Loucy (cell line): ENCODE results near the gene ZNF786.

Experiments used
- H2AFZ ChIP-seq: fragments of 200-600 bp; sonication (generic); 2 replicates; pipeline ENCODE4 v1.6.0; 2016; ENCODE audit warnings: antibody characterized with exemption, mild to moderate bottlenecking, low read length, moderate library complexity
- H3F3A ChIP-seq: fragments of 200-600 bp; 2 replicates; pipeline ENCODE4 v1.6.0; 2016; ENCODE audit warnings: antibody characterized with exemption, low read depth, mild to moderate bottlenecking
- H3K27me3 ChIP-seq: fragments of 200-600 bp; sonication (generic); 2 replicates; pipeline ENCODE4 v1.6.1; 2014; ENCODE audit warnings: low read length, mild to moderate bottlenecking; ENCODE audit not compliant: insufficient read depth, poor library complexity, severe bottlenecking
- H3K36me3 ChIP-seq: fragments of 200-600 bp; sonication (generic); 2 replicates; pipeline ENCODE4 v1.6.1; 2016; ENCODE audit warnings: low read length; ENCODE audit not compliant: insufficient read depth
- H3K4me1 ChIP-seq: fragments of 200-600 bp; sonication (generic); 2 replicates; pipeline ENCODE4 v1.5.1; 2014; ENCODE audit warnings: low read length, mild to moderate bottlenecking; ENCODE audit not compliant: insufficient read depth, poor library complexity, severe bottlenecking
- H3K4me2 ChIP-seq: fragments of 200-600 bp; sonication (generic); 2 replicates; pipeline ENCODE4 v1.6.0; 2014; ENCODE audit warnings: antibody characterized with exemption, low read length, low read depth, mild to moderate bottlenecking; ENCODE audit not compliant: poor library complexity, severe bottlenecking
- H3K4me3 ChIP-seq: fragments of 200-600 bp; sonication (generic); 2 replicates; pipeline ENCODE4 v1.5.1; 2014; ENCODE audit warnings: low read length, mild to moderate bottlenecking, mixed read lengths; ENCODE audit not compliant: poor library complexity, severe bottlenecking
- H3K79me2 ChIP-seq: fragments of 200-600 bp; sonication (generic); 2 replicates; pipeline ENCODE4 v1.6.1; 2014; ENCODE audit warnings: low read length; ENCODE audit not compliant: insufficient read depth
- H3K9ac ChIP-seq: fragments of 200-600 bp; sonication (generic); 2 replicates; pipeline ENCODE4 v1.6.0; 2014; ENCODE audit warnings: mild to moderate bottlenecking, low read depth, low read length, moderate library complexity; ENCODE audit not compliant: poor library complexity, severe bottlenecking
- H3K9me2 ChIP-seq: fragments of 200-600 bp; sonication (generic); replicated peaks from 2 replicates; pipeline ENCODE4 v1.6.1; 2016; ENCODE audit warnings: low read depth, low read length, mixed read lengths
- H3K9me3 ChIP-seq: fragments of 200-600 bp; sonication (generic); 2 replicates; pipeline ENCODE4 v1.6.1; 2014; ENCODE audit warnings: mild to moderate bottlenecking, antibody characterized with exemption, low read length, low read depth; ENCODE audit not compliant: insufficient read depth
- H4K20me1 ChIP-seq: fragments of 200-600 bp; sonication (generic); 2 replicates; pipeline ENCODE4 v1.6.0; 2014; ENCODE audit warnings: antibody characterized with exemption, low read length, mild to moderate bottlenecking; ENCODE audit not compliant: insufficient read depth, poor library complexity, severe bottlenecking
- CTCF ChIP-seq: fragments of 200-600 bp; sonication (generic); conservative IDR thresholded peaks from 2 replicates; pipeline ENCODE4 v1.5.1; 2014; ENCODE audit warnings: mild to moderate bottlenecking, antibody characterized with exemption, low read length
- EZH2phosphoT487 ChIP-seq: fragments of 200-600 bp; IDR thresholded peaks from 2 replicates; pipeline ENCODE4 v1.6.1; 2018; ENCODE audit warnings: antibody characterized with exemption, mild to moderate bottlenecking, moderate library complexity, borderline replicate concordance

ZNF786 gene

GRCh38 chr7:149071641-149072437, 18.7 kb downstream of the ZNF786 start:
- TF ChIP-seq CTCF (no peak), EZH2phosphoT487 (no peak)

GRCh38 chr7:149071182-149071635, 19.3 kb downstream of the ZNF786 start:
- Histone ChIP-seq H3K79me2 (no peaks in the 10 kb centered on the region), H3F3A (no peaks in the 10 kb centered on the region), H3K4me3 (no peak overlapping the region), H3K9me3 (no peaks in the 10 kb centered on the region), H2AFZ (no peak overlapping the region), H3K4me2 (no peak overlapping the region), H4K20me1 (no peaks in the 10 kb centered on the region), H3K27me3 (no peaks in the 10 kb centered on the region), H3K4me1 (no peaks in the 10 kb centered on the region), H3K9ac (no peak overlapping the region), H3K9me2 (no peaks in the 10 kb centered on the region), H3K36me3 (peaks cover 12% of the 10 kb centered on the region; the same call in 1 of the 2 replicates)
- TF ChIP-seq CTCF (no peak), EZH2phosphoT487 (no peak)

More at GRCh38 chr7:149071641-149072437, 18.7 kb downstream of the ZNF786 start:
- H3K9ac ChIP-seq, result no peak overlapping the region
- no peaks in the 10 kb centered on the region for H3K9me3 ChIP-seq
- H3K27me3 ChIP-seq, result no peaks in the 10 kb centered on the region
- no peaks in the 10 kb centered on the region for H3F3A ChIP-seq
- H3K4me1 ChIP-seq, result no peaks in the 10 kb centered on the region
- H3K9me2 ChIP-seq, result no peaks in the 10 kb centered on the region
- H2AFZ ChIP-seq, result no peak overlapping the region
- no peak overlapping the region for H3K4me2 ChIP-seq
- H4K20me1 ChIP-seq, result no peaks in the 10 kb centered on the region
- no peak overlapping the region for H3K4me3 ChIP-seq
- H3K36me3 ChIP-seq, result peaks cover 12% of the 10 kb centered on the region; the same call in 1 of the 2 replicates
- H3K79me2 ChIP-seq, result no peaks in the 10 kb centered on the region

- Histone ChIP-seq H3K36me3 (peaks cover 12% of the 10 kb centered on the region; the same call in 1 of the 2 replicates), H3K4me1 (no peaks in the 10 kb centered on the region), H3K27me3 (no peaks in the 10 kb centered on the region), H3K9ac (no peak overlapping the region), H3K4me2 (no peak overlapping the region), H3K4me3 (no peak overlapping the region), H3K9me2 (no peaks in the 10 kb centered on the region), H2AFZ (no peak overlapping the region), H4K20me1 (no peaks in the 10 kb centered on the region), H3K79me2 (no peaks in the 10 kb centered on the region), H3K9me3 (no peaks in the 10 kb centered on the region), H3F3A (no peaks in the 10 kb centered on the region)
- TF ChIP-seq CTCF, result no peak
- TF ChIP-seq EZH2phosphoT487, result no peak
Measured at GRCh38 chr7:149070372-149071125, 20.0 kb downstream of the ZNF786 start.
